ENCODE measurements around the gene ITGA3.

ITGA3 gene

DNA sequence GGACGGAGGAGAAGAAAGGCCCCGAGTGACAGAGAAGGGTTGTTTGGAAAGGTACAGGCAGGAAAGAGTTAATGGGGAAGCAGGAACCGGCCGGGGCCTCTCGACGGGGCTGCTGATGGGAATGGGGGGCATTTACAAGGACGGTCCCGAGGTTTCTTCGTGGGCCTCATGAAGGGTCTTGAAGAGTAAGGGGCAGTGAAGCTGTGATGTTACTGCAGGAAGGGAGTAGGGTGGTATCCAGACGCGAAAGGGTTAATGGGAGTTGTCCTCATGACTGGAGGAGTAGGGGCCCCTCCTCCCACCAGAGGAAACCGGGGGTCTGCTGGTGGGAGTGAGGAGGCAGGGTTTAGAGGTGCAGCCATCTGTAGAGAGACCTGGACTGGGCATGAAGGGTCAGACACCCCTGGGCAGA, 39.7 kb downstream of the ITGA3 start:
- no peak for DNase-seq

DNA sequence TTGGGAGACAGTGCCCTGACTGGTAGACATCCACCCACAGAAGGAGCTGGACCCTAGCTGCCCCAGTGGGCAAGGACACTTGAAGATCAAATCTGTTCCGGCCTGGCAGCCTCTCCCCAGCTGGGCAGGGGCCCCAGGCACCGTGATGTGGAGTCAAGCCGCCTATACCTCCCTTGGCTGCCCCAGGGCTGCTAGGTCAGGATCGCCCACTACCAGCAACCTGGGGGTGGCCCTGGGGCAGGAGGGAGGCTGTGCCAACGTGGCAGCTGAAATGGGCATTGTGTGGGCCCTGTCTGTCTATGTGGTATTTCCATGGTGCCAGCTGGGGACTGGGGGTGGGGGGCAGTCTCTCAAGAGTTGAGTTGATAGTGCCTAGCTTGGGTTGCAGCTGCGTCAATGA, 40.2 kb downstream of the ITGA3 start:
- DNase-seq: no peak

DNA sequence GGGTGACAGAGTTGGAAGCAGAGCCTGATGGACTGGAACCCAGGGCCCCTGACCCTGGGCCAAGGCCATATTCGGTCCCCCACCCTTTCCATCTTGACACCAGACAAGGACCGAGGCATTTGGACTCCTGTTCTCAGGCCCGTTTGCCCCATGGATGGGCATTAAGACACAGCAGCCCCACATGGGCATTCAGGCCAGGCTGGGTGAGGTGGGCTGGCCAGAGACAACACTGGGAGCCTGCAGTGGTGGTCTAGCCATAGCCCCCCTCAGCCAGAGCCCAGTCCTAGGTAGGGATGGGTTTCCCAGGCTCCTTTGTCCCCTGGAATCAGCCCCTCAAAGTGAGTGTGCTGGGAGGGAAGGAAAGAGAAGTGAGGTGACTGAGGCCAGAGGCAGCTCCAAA, 40.8 kb downstream of the ITGA3 start:
- no peak for DNase-seq

DNA sequence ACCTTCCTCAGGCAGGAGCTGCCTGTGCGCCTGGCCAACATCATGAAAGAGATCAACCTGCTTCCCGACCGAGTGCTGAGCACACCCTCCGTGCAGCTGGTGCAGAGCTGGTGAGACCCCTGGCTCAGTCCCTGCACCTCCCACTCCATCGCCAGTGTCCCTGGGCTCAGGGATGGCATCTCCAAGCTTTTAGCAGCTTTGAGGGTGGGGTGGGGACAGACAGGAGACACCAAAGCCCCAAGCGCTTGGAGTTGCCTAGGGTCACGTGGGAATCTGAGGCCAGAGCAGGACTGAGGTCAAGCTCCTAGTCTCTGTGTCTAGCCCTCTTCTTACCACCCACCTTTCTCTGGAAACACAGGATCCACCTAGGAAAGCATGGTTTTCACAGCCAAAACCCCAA, 41.5 kb downstream of the ITGA3 start:
- no peak for DNase-seq

DNA sequence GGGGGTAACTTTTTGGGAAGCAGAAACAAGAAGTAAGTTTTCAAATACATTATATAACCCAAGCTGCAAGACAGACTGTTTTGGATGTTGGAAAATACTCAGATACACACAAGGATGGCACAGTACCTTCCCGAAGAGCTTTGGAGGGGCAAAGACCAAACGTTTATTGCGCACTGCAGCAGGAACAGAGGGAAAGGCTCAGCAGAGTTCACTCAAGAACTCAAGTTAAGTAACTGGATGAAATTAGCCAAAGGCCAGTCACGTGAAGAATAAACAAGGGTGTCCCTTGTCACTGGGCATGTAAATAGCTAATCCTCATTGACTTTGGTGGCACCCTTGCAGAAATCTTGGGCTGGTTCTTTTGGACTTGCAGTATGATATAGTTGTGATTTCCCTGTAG, 42.0 kb downstream of the ITGA3 start:
- no peak for DNase-seq

DNA sequence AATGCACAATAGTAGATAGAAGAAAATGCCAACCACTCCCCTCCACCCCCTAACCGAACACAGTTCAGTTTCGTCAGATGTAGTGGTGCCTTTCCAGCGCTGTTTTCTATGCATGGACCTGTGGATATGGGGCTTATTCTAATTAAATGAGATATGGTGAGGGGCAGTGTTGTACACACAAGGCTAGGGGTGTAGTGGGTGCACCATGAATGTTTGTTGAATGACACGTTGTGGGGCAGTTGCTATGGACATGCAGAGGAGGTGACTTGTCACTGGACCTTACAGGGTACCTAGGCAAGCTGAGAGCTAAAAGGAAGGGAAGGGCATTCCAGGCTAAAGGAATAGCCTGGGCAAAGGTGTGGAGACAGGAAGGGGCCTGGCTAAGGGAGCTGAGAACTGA, 42.7 kb downstream of the ITGA3 start:
- DNase-seq: no peak

DNA sequence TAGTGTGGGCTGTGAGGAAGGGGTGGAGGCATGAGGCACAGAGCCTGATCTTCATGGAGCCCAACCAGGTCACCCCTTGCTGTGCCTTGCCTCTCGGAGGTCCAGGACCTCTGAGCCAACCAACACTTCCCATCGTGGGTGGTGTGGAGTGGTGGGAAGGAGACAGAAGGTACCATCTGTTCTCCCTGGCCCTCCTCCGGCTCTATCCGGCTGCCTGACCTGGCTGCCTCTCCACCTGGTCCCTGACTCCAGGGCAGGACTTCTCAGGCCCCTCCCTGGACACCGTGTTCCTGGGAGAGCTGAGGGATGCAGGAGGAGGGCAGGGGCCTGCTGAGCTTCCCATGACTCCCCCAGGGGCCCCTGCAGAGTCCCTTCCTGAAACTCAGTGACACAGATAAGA, 43.1 kb downstream of the ITGA3 start:
- DNase-seq: no peak

DNA sequence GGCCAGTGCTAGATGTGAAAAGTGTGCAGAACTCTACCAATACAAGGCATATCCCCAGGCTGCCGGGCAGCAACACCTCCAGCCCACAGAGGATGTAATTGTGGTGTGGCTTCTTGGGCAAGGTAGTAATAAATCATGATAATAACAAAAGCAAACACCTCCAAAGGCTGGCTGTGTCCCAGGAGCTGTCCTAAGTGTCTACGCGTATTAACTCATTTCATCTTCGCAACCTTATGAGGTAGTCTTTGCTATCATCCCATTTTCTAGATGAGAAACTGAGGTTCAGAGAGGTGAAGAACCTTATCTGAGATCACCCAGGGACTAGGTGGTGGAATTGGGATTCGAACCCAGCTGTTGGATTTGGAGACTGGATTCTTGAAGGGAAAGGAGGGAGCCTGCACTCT, 44.6 kb downstream of the ITGA3 start:
- no peak for DNase-seq

DNA sequence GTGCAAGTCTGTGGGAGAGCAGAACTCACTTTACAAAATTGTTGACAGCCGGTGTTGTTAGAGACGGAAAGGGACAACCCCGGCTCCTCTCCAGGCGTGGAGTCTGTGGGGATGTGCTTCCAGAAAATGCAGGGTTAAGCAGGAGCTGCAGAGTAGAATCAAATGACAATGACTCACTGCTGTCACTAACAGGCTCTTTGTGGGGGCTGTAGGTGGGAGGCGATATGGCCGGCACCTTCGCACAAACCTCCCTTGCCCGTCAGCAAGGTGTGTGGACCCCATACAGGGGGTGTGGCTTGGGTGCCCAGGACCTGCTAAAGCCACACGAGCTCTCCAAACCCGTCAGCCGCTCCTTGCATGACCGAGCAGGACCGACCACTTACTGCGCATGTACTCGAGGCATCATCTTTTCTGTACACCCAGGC, 45.0 kb downstream of the ITGA3 start:
- DNase-seq: no peak

DNA sequence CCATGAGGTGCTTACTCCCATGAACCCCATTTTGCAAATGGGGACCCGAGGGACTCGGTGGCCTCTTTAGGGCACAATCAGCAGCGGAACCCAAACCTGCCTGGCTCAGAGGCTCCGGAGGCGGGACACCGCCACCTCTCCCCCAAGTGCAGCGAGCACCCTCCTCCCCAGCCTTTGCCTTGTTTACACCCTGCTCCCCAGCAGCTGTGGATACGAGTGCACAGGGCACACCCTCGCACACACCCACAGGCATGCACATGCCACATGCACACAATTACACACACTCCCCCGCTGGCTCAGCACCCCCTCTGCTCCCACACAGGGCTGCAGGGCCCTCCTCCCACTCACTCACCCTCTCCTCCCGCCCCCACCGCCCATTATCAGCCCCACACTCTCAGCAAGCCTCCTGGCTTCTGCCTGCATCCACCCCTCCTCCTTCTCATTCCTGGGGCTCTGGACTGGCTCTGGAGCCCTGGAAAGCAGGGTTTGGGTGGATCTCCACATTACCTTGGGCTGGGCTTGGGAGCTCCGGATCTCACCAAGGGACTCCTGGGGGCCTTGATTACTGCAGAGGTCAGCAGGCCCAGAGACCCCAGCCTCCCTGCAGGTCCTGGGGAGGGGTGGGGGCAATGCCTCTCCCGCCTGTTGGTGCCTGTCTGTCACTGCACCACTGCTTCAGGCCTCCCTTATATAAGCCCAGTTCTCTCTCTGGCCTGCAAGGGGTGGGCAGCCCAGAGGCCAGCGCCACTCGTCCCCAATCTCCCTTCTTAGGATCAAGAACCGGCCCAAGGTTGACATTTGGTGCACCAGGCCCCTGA, 45.6 kb downstream of the ITGA3 start:
- no peak for DNase-seq

DNA sequence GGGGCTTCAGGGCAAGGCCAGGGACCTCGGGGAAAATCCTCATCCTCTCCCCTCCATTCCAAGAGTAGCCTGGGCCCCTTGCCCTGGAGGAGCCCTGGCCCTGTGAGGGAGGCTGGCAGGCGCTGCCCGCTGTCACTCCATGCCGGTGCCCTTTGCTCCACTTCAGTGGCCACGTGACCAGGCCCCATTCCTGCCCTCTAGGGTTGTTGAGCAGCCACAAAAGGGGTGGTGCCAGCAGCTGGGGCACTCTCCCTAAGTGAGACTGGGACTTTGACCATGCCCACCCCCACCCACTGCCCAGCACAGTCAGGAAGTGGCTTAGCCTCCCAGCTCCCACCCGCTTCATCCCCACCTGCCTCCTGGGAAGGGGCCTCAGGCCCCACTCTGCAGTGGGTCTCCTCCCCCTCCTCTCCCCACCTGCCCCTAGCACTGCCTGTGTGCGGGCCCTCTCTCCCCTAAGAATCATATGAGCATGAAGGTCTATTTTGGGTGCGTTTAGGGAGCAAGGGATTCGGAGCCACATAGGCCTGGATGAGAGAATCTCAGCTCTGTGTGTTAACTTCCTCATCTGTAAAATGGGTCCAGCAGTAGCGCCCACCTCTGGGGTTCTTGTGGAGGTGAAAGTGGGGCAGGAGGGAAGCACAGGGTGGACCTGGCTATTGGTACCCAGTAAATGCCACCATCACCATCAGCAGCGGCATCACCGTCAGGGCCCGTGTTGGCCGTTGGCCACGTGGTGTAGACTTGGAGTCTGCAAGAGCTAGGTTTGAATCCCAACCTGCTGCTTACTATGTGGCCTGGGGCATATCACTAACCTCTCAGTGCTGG, 46.5 kb downstream of the ITGA3 start:
- no peak for DNase-seq

DNA sequence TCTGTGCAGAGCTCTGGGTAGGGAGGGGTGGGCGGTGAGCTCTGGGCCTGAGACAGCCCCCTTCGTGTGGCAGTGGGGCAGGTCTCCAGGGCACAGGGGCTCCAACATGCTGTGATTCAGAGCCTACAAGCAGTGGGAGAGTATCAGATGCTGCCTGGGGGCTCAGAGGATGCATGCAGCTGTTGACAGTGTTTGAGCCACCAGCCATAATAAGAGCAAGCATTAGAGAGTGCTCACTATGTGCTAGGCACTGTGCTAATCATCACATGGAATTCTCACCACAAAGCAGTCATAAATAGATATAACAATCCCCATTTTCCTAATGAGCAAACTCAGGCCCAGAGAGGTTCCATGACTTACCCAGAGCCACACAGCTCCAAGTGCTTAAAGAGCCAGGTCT, 47.3 kb downstream of the ITGA3 start:
- no peak for DNase-seq

DNA sequence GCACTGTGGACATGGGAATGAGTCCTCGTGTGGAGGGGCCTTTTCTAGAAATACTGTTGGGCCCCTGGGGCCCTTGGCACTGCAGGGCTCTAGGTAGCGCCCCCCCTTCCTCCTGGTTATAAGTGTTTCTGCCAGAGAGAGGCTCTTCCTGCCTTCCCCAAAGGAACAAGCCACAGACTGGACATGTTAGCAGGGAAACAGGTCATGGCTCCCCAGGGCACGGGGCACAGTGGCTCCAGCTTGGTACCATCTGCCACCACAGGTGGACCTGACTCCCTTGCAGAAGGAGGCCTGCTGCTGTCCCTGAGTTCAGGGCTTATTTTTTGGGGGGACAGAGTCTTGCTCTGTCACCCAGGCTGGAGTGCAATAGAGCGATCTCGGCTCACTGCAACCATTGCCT, 48.0 kb downstream of the ITGA3 start:
- no peak for DNase-seq

DNA sequence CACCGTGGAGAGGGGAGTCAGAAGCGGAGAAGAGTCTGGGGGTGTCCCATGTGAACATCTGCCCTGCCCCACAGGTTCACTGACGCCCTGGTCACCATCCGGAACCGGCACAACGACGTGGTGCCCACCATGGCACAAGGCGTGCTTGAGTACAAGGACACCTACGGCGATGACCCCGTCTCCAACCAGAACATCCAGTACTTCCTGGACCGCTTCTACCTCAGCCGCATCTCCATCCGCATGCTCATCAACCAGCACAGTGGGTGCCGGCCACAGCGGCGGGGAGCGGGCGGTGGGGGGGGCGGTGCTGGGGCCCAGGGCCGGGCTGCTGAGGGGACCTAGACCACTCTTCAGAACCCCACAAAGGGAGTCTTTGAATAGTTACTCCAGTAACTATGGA, 49.9 kb downstream of the ITGA3 start:
- DNase-seq: no peak

DNA sequence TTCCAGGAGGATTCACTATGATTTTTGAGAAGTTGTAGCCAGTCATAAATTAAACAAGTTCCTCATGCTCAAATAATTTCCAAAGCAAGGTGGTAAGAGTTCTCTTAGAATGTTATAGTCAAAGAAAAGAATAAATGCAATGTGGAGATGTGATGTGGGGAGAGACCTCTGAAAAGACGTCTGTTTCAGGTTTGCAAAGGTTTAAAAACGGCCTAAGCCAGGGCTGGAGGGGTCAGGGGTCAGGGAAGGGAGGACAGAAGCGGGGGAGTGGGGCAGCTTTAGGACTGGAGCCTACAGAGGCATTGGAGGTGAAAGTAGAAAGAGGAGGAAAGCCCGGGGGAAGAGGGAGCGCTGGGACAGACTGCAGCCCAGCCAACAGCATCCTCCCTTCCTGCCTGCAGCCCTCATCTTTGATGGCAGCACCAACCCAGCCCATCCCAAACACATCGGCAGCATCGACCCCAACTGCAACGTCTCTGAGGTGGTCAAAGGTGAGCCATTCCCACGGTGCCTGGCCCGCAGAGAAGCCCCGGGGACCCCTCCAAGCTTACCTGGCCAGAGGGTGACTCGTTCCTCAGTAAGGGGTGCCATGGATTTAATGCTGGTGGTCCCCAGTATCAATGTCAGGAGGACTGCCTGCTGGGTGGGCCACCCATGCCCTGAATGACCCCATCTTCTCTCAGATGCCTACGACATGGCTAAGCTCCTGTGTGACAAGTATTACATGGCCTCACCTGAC, 50.7 kb downstream of the ITGA3 start:
- DNase-seq: no peak

DNA sequence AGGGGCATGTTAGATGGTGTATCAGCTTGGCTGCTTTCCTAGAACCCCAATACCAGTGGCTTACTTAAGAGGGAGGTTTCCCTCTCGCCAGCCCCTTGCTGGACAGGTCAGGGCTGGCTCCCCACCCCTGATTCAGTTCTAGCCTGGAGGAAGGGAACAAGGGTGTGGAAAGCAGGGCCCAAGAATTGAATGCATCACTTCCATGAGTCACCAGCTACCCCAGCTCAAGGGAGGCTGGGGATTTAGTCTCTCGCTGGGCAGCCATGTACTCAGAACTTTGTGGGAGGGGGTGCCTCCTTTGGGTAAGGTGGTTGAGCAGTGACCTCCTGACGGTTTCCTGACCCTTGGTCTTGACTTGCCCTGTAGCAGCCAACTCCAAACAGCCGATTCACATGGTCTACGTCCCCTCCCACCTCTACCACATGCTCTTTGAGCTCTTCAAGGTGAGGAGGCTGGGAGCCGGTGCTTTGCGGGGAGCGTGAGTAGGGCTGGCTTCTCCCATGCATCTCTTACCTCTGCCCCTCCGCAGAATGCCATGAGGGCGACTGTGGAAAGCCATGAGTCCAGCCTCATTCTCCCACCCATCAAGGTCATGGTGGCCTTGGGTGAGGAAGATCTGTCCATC, 52.0 kb downstream of the ITGA3 start:
- no peak for DNase-seq

DNA sequence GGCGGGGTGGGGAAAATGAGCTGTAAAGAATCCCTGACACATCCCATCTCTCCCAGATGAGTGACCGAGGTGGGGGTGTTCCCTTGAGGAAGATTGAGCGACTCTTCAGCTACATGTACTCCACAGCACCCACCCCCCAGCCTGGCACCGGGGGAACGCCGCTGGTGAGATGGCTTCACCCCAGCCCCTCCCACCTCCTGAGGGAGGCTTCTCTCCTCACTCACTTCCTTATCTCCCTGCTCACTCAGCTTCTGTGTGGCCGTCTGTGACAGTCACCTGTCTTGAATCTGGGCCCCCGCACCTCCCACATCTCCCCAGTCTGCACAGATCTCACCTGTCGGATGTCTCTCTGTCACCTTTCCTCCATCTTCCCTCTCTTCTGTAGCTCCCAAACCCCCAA, 52.6 kb downstream of the ITGA3 start:
- DNase-seq: no peak

DNA sequence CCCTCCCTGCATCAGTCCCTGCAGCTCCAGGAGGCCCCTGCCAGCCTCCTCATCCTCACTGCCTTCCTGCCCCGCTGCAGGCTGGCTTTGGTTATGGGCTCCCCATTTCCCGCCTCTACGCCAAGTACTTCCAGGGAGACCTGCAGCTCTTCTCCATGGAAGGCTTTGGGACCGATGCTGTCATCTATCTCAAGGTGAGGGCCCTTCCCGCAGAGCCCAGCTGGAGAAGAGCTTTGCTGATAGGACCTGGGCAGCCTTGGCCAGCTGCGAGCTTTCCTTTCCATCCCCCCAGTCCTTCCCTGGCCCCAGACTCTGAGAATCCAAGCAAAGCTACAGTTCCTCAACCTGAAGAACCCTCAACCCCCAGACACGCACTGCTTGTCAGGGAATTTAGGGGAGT, 53.3 kb downstream of the ITGA3 start:
- DNase-seq: no peak

DNA sequence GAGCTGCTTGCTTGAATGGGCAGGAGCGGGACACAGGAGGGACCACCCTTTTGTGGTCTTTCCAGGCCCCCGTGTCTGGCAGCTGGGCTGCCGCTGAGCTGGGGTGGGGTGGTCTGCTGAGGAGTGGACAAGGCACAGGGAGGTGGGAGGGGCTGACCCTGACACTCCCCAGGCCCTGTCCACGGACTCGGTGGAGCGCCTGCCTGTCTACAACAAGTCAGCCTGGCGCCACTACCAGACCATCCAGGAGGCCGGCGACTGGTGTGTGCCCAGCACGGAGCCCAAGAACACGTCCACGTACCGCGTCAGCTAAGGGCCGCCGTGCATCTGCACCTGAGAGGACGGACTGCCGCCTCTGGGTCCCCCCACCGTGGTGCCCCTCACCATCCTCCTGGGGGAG, 53.9 kb downstream of the ITGA3 start:
- no peak for DNase-seq

DNA sequence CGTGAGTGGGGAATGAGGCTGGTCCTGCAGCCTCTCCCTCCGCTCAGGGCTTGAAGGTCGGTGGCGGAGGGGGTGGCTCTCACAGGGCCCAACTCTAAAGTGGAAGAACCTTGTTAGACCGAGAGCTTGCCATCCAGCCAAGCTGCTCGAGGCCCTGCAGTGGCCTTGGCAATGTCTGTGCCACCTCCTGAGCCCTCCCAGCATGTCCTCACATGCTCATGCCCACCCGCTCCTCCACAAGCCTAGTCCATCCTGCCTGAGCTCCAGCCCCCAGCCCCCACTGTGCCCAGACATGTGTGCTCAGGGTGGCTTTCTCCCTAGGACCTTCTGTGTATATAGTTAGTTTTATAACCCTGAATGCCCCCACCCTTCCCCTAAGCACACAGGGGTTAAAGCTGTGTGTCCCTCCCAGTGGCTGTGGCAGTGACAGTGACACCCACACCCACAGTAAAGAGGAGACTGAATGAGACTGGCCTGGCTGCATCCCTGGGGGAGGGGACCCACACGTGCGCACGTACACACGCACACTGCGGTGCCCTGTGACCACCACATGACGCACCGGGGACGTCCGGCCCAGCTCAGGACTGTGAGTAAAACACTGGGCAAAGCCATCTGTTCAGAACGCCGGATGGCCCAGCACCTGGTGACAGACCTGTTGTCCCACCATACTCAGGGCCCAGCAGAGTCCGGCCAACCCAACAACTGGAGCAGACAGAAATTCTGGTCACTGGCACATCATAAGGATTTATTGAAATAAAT, 54.9 kb downstream of the ITGA3 start:
- no peak for DNase-seq

DNA sequence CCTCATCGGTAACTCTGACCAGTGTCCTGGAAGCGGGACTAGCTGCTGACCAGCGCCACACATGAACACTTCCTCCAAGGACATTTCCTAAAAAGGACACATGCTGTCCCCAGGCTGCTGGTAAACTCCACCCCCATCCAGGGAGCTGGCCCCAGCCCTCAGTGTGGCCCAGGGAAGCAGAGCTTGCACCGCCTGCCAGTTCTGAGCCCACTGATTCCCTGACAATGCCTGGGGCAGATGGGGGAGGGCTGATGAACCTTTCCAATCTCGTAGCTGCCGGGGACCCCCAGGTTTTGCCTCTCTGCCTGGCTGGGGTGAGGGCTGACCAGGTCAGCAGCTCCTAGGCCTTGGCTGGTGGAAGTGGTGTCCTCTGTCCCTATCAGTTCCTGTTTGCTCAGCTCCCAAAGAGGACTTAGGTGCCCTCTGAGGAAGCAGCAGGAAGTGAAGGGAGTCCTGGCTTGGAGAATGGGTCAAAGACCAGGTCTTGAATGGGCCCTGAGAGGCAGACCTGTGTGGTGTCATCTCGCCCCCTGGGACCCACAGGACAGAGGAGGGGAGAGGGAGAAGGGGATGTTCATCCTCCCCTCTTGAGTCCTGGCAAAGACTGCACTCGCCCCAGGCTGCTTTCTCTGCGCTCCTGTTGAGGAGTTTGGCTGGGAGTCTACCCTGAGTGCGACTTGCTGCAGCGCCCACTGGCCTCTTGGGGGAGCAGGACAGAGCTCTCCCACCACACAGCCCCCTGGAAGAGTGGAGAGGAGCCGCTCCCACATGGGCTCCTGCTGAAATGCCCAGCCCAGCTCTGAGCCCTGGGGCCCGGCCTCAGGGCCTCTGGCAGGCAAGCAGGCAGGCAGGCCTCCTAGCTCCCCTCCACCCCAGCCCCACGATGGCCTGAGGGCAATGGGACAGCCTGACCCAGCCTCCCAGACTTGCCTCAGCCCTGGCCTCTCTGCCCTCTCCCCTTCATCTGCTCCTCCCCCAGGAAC, 56.1 kb downstream of the ITGA3 start:
- no peak for DNase-seq

All from NCI-H2029 treated with DMSO at 0.1 percent for 48 hours (cell line).